Inflammatory macrophage treated with lipopolysaccharide for 1 hour (primary cell): ENCODE data around the gene ANKRD17.
A peak's percentile ranks its signal among the peaks of the same experiment; 100 is the strongest.

Experiments
- DNase-seq, 2 donors: peaks; one replicate each; pipeline ENCODE4 v3.0.0-alpha.2; 2020 to 2022

ANKRD17 gene

DNA sequence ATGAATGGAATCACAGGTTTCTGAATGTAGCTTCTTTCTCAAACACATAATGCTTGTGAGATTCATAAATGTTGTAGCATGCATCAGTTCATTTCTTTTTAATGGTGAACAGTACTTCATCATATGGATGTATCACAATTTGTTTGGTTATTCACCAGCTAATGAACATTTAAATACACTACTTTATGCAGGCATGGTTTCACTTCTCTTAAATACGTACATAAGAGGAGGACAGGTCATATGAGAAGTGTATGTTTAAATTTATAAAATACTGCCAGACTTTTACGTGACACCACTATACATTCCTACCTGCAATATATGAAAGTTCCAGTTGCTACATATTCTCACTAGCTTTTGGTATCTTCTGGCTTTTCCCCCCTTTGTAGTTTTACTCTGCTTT is 65.4 kb downstream of the ANKRD17 start:
- DNase-seq: no peak

DNA sequence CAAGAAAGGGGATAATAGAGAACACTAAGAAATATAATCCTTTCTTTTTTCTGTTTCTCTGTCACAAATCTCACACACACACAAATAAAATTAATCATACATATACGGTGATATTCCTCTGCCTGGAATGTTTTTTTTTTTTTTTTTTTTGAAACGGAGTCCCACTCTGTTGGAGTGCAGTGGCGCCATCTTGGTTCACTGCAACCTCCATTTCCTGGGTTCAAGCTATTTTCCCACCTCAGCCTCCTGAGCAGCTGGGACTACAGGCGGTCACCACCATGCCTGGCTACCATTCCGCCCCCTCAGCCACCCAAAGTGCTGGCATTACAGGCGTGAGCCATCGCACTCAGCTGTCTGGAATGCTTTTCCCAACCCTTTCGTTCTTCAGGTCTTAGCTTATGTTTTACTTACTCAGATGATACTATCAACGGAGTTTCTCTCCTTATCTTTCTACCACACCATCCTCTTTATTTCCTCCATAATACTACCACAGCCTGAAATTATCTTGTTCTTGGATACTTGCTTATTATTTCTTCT is 69.3 kb downstream of the ANKRD17 start:
- DNase-seq: no peak

DNA sequence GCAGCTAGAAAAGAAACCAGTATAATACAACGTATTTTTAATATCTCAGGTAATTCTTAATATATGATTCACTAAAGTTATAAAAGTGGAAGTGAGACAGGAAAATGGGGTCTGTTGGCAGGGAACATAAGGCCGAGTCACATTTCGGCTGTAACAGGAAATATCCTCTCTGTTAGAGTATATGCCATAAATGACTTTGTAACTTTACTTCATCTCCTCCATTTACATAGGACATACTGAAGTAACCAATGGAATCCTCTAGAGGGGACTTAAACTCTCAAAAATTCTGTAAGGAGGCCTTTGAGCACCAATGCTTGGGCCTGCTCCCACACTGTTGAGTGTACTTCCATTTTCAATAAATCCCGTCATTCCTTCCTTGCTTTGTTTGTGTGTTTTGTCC is 71.3 kb downstream of the ANKRD17 start:
- no peak for DNase-seq

DNA sequence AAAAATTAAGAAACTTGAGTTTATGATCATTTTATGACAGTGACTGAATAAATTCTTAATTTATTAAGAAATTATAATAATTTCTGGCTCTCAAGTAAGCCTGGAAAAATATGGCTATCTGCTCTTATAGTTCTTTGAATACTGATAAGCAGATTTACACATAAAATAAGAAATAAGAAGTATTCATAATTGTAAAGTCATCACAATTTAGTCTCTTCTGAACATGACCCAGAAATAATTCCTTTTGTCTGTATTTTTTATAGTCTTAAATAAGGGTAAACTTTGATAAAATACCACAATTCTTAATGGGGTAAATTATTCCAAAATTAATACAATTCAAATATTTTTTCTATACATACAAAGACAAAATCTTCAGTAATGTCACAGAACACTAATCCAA is 72.7 kb downstream of the ANKRD17 start:
- DNase-seq: no peak

DNA sequence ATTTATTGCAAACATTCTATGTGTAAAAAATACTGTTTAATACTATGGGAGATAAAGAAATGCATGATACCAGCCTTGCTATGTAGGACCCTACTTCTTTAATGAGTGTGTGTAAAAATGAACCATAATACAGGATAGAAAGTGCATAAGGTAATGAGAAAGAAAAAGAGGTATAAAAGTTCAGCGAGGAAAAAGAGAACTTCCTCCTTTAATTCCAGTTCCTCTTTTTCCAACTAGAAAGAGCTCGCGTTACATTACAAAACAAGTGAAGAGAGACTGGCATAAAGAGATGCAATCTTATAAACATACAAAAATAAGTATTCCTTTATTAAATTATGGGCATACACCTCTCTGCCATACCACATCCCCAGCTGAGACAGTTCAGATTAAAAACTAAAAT is 77.4 kb downstream of the ANKRD17 start:
- DNase-seq: peak; percentile 52 to 58

DNA sequence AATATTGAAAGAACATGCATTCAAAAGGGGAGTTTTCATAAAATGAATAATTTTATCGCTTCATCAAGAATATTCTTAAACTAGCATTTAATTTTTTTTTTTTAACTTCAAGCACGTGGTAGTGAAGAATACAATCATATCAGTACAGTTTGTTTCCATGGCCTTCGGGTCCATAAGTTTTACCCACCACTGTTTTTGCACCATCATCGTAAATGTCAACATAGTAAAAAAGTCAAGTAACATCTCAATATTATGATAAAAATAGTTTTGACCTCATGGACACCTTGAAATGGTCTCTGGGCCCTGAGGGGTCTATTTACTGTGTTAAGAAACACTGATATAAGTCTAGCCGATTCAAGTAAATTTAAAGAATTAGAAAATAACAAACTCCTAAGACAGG is 80.2 kb downstream of the ANKRD17 start:
- DNase-seq: no peak

DNA sequence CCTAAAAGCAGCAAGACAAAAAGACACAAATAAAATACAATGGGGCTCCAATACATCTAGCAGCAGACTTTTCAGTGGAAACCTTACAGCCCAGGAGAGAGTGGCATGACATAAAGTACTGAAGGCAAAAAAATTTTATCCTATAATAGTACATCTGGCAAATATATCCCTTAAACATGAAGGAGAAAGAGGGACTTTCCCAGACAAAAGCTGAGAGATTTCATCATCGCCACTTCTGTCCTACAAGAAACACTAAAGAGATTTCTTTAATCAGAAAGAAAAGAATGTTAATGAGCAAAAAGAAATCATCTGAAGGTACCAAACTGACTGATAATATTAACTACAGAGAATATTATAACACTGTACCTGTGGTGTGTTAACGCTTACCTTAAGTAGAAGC is 86.4 kb downstream of the ANKRD17 start:
- peak; percentile 38 to 49 for DNase-seq

DNA sequence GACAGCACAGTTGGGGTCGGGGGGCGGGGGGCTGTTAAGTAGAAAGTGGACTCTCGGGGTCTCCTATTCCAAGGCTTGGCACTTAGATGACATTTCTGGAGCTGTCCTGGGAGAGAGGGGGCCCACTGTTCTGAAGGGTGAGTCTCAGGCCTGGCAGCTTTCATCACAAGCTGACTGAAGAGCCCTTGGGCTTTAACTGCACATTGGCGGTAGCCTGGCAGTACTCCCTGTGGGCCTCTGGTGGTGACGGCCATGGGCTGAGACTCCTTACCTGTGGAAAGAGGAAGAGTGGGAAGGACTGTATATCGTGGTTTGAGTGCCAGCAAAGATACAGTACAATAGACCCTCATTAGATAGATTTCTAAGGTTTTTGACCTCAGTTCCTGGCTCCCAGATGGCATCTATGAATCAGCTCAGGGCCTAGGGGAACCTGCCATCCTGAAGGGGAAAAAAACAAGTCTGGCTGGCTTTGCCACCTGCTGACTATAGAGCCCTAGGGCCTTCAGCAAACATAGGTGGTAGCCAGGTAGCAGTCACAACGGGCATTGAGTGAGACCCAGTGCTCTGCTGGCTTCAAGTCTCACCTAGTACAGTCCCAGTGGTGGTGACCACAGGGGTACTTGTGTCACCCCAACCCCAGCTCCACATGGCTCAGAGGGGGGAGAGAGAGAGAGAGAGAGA is 87.9 kb downstream of the ANKRD17 start:
- no peak for DNase-seq

DNA sequence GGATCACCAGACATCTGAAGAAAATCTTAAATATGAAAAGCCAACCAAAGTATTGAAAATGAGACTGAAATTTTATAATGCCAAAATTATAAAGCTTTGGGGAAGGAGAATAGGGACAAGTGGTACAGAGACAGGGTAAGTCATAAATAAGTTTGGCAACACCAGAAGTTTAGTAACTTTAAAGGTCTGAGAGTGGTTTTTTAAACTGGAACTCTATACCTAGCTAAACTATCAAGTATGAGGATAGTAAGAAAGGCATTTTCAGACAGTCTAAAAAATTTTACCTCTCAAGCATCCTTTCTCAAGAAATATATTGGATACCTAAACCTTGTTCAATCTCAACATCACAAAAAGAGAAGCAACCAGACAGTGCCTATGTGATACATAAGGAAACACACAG is 92.4 kb downstream of the ANKRD17 start:
- no peak for DNase-seq

DNA sequence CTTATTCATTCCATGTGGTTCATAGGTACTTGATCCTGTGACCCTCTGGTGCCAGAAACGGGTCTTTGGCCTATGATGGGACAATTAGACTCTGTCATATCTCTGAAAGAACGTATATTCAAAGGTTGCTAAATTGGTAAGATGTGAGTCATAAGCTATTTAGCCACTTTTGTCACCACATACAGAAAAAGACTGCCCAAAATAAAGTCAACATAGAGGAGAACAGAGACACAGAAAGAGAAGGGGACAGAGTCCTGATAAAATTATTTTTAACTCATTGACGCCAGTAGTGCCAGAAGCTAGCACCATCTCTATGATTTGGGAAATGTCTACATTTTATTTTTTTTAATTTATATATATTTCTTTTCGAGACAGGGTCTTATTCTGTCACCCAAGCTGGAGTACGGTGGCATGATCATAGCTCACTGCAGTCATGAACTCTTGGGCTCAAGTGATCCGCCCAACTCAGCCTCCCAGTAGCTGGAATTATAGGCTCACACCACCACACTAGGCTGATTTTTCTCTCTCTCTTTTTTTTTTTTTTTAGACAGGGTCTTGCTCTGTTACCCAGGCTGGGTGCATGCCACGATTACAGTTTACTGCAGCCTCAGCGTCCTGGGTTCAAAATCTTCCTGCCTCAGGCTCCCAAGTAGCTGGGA is 96.9 kb downstream of the ANKRD17 start:
- peak in 1 of 2 donors; percentile 17 for DNase-seq

DNA sequence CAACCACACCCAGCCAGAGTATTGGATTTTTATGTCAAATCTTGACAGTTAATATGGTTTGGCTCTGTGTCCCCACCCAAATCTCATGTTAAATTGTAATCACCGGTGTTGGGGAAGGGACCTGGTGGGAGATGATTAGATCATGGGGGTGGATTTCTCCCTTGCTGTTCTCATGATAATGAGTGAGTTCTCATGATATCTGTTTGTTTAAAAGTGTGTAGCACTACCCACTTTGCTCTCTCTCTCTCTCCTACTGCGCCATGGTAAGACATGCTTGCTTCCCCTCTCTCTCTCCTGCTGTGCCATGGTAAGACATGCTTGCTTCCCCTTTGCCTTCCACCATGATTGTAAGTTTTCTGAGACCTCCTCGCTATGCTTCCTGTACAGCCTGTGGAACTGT is 102.2 kb downstream of the ANKRD17 start:
- DNase-seq: no peak

DNA sequence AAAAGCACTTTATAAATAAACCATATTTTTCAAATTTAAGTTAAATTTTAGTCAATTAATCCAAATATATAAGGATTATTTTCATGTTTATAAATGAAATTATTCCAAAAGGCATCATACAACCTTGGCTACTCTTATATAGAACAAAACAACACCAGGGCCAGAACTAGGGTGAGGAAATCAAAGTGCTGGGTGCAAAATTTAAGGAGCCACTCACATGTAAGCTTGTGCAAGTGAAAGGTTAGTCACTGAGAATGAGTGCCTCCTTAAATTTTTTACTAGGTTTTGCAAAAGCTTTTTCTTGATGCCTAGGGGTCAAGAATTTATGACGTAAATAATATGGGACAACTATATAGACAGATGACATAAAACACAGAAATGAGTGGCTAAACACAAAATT is 105.7 kb downstream of the ANKRD17 start:
- DNase-seq: peak in 1 of 2 donors; percentile 3

DNA sequence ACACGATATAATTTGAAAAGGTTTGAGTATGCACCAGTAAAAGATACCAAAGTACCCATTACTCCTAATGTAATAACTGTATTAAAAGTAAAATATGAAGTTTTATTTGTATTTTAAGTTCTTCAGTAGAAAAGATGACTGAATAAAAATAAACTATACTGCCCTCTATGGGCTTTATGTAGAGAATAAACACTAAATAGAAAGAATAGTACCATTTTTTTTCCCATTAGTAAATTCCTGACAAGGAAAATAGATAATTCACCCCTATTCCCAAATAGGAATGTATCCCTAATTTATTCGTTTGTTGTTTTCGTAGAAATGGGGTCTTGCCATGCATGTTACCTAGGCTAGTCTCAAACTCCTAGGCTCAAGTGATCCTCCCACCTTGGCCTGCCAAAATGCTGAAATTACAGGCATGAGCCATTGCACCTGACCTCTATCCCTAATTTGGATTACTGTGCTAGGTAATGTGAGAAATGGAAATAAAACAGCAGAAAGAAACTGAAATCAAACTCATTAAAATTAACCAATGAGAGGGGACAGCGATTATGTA is 115.5 kb downstream of the ANKRD17 start:
- DNase-seq: no peak

DNA sequence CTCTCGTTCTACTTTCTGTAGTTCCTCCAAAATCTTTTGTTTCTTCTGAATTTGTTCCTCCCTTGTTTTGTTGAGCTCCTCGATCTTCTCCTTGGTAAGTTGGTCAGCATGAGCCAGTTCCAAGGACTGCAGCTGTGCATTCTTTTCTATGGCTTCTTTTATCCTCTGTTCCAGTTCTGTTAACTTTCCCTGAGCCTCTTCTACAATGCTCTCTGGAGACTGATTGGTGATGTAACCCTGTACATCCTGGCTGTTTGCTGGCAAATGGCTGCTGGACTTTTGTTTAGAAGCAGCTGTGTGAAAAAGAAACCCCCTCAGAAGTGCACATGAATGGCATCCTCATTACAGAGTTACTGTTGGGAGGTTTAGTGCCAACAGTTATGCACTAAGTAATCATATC is 118.6 kb downstream of the ANKRD17 start:
- DNase-seq: no peak

DNA sequence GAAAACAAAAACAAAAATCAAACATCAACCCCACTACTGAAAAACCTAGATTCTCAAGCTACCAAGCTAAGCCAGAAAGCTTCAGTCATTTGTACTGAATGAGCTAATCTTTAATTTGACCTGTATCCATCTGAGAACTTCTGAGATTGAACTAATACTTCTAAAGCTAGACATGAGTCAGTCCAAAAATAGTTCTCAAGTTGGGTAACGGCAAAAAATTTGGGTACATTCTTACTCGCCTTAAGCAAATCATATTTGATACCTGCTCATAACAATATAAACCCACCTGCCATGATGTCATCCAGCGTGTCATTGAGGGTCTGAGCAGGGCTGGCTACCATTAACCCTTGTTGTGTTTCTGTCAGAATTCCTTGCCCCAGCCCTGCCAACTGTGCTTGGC is 119.4 kb downstream of the ANKRD17 start:
- no peak for DNase-seq

DNA sequence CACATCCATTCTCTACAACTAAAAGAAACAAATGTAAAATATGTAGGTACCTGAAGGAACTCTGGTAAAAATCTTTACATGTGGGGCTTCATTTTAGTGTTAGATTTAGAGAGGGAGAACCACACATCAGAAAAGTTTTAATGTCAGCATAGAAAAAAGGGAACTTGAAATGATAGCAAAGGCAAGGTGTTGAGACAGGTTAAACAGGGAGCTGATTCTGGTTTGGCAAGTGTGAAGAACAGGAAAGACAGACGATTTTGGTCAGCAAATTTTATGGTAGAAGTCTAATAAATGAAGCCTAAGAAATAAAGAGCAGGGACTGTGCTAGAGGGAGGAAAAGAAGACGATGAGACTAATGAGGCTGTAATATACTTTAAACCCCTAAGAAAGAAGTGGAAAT is 121.5 kb downstream of the ANKRD17 start:
- no peak for DNase-seq

DNA sequence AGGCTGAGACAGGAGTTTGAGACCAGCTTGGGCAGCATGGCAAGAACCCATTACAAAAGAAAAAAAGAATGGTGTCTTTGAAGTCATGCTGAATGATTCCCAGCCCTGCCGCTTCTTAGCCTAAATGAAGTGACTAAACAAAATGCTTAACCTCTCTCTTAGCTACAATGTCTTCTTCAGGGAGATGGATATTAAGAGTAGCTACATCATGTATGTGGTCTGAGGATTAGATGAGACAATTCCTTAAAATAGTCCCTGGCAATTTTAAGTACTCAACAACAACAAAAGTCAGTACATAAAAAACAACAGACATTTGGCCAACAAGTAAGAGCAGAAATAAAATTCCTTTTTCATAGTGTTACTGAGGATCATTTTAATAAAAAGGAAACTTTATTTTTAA is 124.8 kb downstream of the ANKRD17 start:
- no peak for DNase-seq

DNA sequence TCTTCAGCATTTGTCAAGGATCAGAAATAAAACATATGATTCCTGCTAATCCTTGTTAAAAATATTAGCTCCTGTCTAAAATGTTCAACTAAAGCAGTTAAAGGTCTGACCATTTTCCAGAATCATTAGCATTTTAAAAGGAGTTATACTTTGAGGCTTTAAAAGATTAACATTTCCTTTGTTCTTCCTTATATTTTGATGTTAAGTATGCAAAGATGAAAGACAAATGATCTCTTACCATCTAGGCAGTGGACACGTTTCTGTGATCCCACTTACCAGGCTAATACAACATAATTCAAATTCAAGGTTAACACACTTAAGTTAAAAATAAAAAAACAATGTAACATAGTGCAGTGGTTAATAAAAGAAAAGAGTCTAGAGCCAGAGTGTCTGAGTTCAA is 127.3 kb downstream of the ANKRD17 start:
- DNase-seq: no peak

DNA sequence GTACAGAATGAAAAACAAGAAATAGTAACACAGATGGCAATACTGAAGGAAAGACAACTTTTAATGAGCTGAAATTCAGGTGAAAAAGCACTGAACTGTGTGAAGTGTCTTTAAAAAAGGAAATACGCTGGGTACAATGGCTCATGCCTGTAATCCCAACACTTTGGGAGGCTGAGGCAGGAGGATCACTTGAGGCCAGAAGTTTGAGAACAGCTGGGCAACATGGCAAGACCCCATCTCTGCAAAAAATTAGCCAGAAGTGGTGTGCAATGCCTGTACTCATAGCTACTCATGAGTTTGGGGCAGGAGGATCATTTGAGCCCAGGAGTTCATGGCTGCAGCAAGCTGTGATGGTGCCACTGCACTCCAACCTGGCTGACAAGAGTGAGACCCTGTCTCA is 129.3 kb downstream of the ANKRD17 start:
- no peak for DNase-seq

DNA sequence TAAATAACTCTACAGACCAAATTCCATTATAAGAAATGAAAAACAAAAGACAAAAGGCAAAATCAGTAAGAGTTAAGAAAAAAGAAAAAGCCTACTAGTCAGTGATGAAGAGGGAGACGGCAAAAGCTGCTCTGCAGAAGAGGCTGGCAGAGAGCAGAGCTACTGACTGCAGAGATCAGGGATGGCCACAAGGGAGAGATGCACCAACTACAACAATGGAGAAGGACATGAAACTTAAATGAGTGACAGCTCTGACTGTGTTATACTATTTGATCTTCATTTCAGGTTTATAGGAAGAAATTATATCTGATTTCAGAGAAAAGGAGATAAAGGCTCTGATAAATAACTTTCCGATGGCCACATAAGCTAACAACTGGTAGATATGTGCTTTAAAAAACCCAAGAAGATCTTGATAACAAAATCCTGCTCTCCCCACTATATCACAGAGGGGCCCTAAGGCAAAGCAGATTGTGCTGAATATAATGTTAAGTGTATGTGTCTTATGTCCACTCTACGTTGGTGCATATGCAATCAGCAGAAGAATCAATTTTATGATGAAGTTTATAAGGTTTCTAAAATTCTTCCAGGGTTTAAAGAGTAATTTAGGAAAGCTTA is 130.7 kb downstream of the ANKRD17 start:
- peak in 1 of 2 donors; percentile 5 for DNase-seq

DNA sequence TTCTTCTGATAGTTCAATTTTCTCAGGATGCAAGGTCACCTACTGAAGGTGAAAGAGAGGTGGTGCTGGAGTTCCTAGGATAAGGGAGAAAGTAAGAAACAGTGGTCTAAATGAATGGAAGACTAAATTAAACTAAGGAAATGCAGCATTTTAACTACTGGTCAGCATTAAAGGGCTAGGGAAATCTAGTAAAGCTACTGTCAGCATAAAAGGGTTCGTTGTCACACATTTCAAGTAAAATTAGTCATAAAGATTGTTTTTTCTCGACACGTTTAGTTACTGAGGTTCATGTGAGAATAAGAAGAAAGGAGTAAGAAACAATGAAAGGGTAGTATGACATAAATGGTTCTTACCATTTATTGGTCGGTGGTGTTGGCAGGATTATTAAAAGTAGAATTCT is 149.1 kb downstream of the ANKRD17 start:
- DNase-seq: no peak

DNA sequence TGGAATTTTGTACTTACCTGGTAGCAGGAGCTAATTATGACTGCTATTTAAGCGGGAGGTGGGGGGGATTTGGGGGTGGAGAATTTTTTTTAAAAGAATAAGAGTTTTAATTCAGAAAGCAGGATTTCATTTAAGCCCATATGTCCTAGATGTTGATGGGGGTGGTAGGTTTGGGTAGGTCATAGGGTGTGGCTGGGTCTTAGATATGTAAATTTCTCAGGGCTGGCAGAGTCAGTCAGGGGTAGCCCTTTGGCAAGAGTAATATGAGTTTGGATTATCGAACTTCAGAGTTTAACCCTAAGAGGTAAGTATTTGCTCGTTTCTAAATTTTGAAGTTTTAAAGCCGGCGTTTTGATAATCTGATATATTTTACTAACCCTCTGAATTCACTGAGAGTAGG is 153.9 kb downstream of the ANKRD17 start:
- no peak for DNase-seq

DNA sequence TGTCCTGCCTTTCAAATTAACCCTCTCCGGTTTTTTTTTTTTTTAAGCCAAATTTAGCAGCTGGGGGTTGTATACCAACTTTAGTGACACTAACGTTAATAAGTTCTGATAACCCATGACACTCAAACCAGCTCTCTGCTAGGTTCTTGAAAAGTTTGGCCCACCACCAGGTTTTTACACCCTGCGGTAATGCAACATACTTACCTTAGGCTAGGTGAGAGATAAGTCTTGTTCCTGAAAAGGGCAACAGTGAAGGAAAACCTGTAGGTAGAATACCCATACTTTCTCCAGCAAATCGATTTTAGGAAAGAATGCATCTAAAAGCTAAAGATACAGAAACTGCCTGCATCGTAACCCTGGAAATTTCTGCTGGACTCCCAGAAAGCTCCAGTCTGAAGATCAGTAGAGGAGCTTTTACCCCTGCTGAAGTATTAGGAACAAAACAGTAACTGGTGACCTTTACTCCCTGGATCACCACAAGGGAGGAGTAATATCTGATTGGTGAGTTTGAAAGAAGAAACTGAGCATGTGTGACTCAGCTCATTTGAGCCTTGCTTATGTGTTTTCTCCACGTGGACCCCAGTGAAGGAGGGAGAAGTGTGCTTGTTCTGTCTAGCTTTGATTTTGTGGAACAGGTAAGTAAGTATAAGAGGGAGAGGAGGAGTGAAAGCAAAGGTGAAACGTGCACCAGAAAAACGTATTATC is 154.6 kb downstream of the ANKRD17 start:
- DNase-seq: no peak
